ENCODE measurements around the gene PTPN5. TPM values are rescaled to one million over a fixed set of nuclear protein-coding genes. Genes with fewer than 3 reads are reported as not detected.

The PTPN5 gene
- total RNA-seq, 6 experiments from 2014 or later, result not detected

GRCh38 chr11:18748766-18749365 is 42.7 kb downstream of the PTPN5 start:
- Mint-ChIP-seq H3K27ac (no peak overlapping the region), H3K4me1 (ENCODE audit: low read depth) (peaks cover 11% of the 10 kb centered on the region), H3K9me3 (no peaks in the 10 kb centered on the region), H3K36me3 (ENCODE audit: low read depth) (no peaks in the 10 kb centered on the region), H3K27me3 (ENCODE audit: insufficient read depth) (peaks cover 9% of the 10 kb centered on the region), H3K4me3 (no peak overlapping the region)
- DNase-seq, result no peak
- no peak for TF ChIP-seq CTCF (IDR thresholded peaks at IDR 0.05)

- Mint-ChIP-seq H3K9me3 (no peaks in the 10 kb centered on the region), H3K27me3 (ENCODE audit: insufficient read depth) (peaks cover 8% of the 10 kb centered on the region), H3K36me3 (ENCODE audit: low read depth) (no peaks in the 10 kb centered on the region), H3K4me1 (ENCODE audit: low read depth) (peaks cover 10% of the 10 kb centered on the region), H3K4me3 (no peak overlapping the region), H3K27ac (no peak overlapping the region)
- DNase-seq, result no peak
- TF ChIP-seq CTCF (IDR thresholded peaks at IDR 0.05), result no peak
Measured at GRCh38 chr11:18745251-18745650, 46.3 kb downstream of the PTPN5 start.

GRCh38 chr11:18743900-18744514 is 47.6 kb downstream of the PTPN5 start:
- no peak for TF ChIP-seq CTCF (IDR thresholded peaks at IDR 0.05)
- Mint-ChIP-seq H3K4me3 (no peak overlapping the region), H3K27ac (no peak overlapping the region), H3K9me3 (no peaks in the 10 kb centered on the region), H3K4me1 (ENCODE audit: low read depth) (no peaks in the 10 kb centered on the region), H3K27me3 (ENCODE audit: insufficient read depth) (peaks cover 8% of the 10 kb centered on the region), H3K36me3 (ENCODE audit: low read depth) (no peaks in the 10 kb centered on the region)
- DNase-seq, result no peak

GRCh38 chr11:18743365-18743764 is 48.2 kb downstream of the PTPN5 start:
- Mint-ChIP-seq H3K27ac (no peak overlapping the region), H3K36me3 (ENCODE audit: low read depth) (no peaks in the 10 kb centered on the region), H3K27me3 (ENCODE audit: insufficient read depth) (peaks cover 8% of the 10 kb centered on the region), H3K4me3 (no peak overlapping the region), H3K9me3 (no peaks in the 10 kb centered on the region), H3K4me1 (ENCODE audit: low read depth) (no peaks in the 10 kb centered on the region)
- no peak for TF ChIP-seq CTCF (IDR thresholded peaks at IDR 0.05)
- DNase-seq, result no peak

GRCh38 chr11:18741783-18742182 is 49.8 kb downstream of the PTPN5 start:
- no peaks in the 10 kb centered on the region for H3K36me3 Mint-ChIP-seq (ENCODE audit: low read depth)
- no peaks in the 10 kb centered on the region for H3K4me1 Mint-ChIP-seq (ENCODE audit: low read depth)
- H3K4me3 Mint-ChIP-seq, result no peak overlapping the region
- DNase-seq, result no peak
- TF ChIP-seq CTCF (IDR thresholded peaks at IDR 0.05), result peak; percentile 35
- no peaks in the 10 kb centered on the region for H3K9me3 Mint-ChIP-seq
- H3K27ac Mint-ChIP-seq, result no peak overlapping the region
- peaks cover 12% of the 10 kb centered on the region for H3K27me3 Mint-ChIP-seq (ENCODE audit: insufficient read depth)
